NCI-H345 treated with DMSO at 0.1 percent for 48 hours (cell line): ENCODE measurements around the gene PTGES2.

Experiments
- DNase-seq: peaks from one replicate; lab custom pipeline; 2025; ENCODE audit not compliant: unreplicated experiment; lab: John Stamatoyannopoulos, UW

The PTGES2 gene

DNA sequence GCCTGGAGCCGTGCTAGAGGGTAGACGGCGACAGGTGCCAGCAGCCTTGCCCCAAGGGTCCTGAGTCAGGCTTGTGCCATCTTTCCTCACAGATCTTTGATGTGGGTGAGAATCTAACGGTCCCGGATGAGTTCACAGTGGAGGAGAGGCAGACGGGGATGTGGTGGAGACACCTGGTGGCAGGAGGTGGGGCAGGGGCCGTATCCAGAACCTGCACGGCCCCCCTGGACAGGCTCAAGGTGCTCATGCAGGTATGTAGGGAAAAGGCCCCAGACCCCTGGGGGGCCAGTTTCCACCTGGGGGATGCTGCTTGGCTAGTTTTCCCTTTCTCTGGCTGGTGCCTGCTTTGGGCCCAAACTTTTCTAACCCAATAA is 24.0 kb downstream of the PTGES2 start:
- no peak for DNase-seq

GRCh38 chr9:128102861-128103588 is 24.5 kb downstream of the PTGES2 start:
- DNase-seq, result no peak

DNA sequence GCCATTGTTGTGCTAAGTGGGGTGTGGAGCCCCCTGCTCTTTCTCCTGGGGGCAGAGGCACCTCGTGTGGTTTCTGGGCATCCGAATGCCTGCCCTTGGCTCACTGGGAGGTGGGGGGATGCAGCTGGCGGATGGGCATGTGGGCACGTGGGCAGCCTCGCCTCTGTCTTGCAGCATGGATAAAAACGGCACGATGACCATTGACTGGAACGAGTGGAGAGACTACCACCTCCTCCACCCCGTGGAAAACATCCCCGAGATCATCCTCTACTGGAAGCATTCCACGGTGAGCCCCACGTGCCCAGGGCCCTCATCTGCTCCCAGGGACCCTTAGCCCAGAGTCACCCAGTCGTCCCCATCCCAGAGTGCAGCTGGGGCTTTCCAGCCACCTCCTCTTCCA is 25.3 kb downstream of the PTGES2 start:
- no peak for DNase-seq

GRCh38 chr9:128101690-128102089 is 25.8 kb downstream of the PTGES2 start:
- DNase-seq, result no peak

DNA sequence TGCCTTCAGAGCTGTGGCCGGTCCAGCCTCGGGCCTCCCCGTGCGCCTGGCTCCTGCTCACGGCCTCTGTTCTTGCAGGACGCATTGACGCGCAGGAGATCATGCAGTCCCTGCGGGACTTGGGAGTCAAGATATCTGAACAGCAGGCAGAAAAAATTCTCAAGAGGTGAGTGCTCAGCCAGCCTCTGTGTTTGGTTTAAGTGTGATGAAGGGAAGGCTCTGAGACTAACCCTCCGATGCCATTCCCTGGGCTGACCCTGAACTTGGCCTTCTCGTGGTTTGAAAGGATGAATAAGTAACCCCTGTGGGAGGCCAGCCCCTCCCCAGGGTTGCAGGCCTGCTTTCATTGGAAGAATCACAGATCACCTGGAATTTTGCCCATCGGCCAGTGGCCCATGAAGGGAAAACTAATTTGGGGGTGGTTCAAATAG is 26.3 kb downstream of the PTGES2 start:
- no peak for DNase-seq

DNA sequence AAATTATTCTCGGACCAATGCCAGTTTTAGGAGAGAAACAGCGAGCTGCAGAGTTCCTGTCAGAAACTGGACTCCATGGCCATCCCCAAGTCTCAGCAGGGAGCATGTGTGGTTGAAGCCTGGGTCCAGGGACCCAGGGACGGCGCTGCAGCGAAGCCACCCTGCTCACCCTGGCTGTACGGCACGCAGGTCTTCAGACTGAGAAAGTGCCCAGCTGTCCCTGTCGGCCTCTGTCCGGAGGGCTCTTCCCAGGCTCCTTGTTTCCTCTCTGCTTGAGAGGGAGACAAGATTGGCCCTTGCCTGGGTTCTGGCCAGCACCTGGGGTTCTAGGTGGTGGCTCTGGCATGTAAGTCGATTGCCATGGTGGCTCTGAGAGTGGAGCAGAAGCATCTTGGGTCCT is 26.9 kb downstream of the PTGES2 start:
- no peak for DNase-seq

DNA sequence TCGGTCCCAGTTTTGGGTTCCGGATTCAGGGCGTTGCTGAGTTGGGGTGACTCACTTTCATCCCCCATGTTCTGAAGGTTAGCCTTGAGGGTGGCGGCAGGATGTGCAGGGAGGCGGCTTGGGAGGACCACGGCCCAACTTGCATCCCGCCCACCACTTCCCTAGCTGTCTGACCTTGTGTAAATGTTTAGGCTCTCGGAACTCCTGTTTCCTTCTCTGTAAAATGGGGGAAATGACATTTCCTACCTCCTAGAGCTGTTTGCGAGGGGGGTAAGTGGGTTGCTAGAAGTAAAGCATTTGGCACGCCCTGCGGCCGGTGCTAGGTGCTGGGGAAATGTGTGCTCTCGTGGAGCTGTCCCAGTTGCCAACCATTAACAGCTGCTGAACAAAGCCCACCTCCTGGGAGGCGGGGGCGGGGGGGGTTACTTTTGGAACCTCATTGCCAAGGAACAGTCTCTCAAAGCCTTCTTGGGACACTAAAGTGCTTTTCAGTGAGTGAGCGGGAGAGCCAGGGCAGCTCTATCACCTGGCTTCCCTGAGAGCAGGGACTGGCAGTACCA is 27.5 kb downstream of the PTGES2 start:
- DNase-seq, result no peak

- DNase-seq, result no peak
These were observed 28.1 kb downstream of the PTGES2 start for GRCh38 chr9:128099231-128099931.

DNA sequence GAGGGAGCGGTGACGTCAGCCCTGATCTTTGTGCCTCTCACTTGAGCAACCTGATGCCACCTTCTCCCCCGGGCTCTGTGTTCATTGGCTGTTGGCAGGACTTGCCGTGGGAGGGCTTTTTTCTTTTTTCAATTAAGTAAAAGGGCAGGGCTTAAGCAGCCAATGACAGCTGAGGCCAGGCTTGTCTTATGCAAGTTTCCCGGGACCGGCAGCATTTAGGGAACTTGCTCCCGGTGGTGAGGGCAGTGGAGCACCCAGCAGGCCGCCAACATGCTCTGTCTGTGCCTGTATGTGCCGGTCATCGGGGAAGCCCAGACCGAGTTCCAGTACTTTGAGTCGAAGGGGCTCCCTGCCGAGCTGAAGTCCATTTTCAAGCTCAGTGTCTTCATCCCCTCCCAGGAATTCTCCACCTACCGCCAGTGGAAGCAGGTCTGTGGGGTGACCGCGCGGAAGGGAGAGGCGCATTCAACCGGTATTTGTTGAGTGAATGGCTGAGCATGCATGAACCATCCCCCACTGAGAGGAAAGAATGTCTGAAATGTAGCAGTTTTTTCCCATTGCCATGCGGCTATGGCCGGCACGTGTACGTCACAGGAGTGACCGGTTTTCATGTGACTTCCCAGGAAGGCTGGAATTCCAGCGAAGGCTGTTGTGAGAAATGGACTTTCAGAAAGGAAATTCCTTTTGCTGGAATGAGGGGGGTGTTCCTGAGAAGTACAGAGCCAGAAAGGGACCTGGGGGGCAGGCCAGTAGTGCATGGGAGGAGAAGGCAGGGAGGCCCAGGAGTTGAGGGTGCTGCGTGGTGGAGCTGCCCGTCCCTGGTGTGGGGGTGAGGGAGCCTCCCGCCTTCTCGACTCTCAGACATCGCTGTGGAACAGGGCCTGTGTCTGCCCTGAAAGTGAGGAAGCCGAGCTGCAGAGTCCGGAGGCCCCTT is 29.0 kb downstream of the PTGES2 start:
- DNase-seq, result no peak

GRCh38 chr9:128097543-128098296 is 29.8 kb downstream of the PTGES2 start:
- DNase-seq, result peak; percentile 39

GRCh38 chr9:128096616-128097536 is 30.7 kb downstream of the PTGES2 start:
- no peak for DNase-seq

DNA sequence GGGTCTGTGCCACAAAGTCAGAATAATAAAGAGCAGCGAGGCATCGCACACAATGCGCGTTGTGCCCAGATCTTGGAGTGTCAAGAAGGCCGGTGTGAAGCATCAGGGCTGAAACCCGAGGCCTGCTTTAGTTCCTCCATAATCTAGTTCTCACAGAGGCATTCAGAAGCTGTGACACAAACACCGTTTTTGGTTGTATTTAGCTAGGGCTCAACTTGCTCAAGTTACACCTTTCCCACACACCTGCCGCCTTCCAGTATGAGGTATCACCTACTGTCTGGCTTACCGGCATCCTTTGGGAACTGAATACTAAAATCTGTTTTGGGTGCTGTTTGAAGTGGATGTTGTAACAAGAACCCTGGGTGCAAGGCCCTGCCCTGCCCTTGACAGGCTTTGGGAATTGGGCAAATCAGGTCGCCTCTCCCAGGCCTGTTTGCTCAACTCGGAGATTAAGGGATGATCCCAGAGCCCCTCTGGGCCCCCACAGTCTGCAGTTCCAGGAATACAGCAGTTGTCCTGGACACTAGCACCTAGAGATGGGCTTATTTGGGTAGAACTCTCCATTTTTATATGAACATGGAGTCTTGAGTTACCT is 32.5 kb downstream of the PTGES2 start:
- DNase-seq, result no peak

DNA sequence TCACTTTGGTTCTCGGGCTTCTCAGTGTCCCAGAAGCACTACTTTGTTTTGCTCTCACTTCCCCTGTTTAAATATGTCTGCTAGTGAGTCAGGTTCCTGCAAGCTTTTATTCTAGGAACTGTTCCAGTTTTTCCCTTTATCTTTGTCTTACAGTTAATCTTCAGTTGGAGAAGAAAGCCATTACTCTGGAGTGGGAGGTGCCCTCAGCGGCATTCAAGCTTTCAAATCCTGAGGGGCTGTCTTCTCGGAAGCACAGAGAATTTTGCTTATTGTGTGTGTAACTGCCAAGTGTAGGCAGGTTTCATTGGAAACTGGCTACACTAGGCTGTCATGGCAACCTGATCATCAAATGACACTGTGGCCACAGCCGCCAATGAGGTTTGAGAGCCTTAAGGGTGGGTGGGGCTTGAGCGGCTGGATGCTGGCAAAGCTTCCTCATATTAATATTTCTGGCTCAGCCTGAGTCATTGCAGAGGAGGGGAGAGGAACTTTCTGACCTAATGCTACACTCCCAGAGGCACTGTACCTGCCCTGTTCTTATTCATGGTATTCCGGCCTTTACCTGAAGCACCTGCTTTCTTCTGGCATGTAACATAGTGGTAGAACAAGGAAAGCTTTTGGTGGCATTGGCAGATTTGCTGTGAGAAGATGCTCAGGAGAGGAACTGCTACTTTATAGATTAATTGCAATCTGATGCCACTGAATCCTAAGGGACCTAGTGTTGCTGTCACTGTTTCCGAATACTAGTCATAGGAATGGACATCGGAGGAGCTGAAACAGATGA is 33.2 kb downstream of the PTGES2 start:
- no peak for DNase-seq

GRCh38 chr9:128093011-128093410 is 34.5 kb downstream of the PTGES2 start:
- no peak for DNase-seq

GRCh38 chr9:128092199-128092977 is 35.1 kb downstream of the PTGES2 start:
- no peak for DNase-seq

- DNase-seq, result no peak
These were observed 36.0 kb downstream of the PTGES2 start for GRCh38 chr9:128091571-128091970.

- DNase-seq, result no peak
These were observed 36.4 kb downstream of the PTGES2 start for GRCh38 chr9:128091144-128091543.

GRCh38 chr9:128089299-128089698 is 38.2 kb downstream of the PTGES2 start:
- DNase-seq, result no peak
